NCI-H524 treated with DMSO at 0.1 percent for 48 hours (cell line): ENCODE measurements around the gene FAXC.

Experiments
- DNase-seq: peaks from one replicate; lab custom pipeline; 2025; lab: John Stamatoyannopoulos, UW

Gene FAXC

DNA sequence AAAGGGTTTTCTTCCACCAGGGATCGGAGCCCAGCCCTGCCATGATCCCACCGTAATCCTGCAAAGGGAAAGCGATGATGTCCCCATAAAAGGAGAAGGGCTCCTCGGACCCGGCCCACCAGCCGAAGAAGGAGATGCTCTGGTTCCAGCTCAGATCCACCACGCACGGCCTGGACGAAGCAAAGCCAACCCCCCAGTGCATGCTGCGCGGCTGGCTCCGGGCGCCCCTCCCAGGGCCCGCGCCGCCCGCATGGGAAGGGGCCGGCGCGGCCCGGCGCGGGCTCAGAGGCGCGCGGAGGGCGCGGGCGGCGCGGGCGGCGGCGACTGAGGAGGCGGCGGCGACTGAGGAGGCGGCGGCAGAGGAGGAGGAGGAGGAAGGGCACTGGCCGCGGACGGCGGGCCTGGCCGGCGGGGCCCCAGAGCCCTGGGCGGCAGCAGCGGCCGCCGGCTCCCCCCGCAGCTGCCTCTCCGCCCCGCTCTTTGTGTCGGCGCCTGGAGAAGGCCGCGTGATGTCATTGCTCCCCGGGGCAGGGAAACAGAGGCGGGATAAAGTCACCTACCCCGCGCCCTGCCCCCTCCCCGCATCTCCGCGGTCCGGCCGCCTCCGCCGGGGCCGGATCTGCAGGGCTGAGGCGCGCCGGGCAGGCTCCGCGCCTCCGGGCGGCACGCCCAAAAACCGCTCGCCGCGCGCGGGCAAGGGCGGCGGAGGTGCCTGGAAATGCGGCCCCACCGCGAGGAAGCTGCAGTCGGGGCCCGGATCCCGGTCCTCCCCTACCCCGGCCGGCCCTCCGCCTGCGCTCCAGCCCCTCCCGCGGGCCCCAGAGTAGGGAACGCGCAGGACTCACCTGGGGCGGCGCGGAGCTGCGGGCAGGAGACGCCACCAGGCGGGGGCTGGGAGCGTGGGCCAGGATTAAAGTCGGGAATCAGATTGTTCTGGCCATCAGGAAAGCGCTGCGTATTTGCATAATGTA lies at the start of gene FAXC:
Gene FAXC (minus strand): TSS at position 504 of the 971 bp plus-strand sequence. CDS start 302 bp downstream, at position 202.
- DNase-seq, result no peak

DNA sequence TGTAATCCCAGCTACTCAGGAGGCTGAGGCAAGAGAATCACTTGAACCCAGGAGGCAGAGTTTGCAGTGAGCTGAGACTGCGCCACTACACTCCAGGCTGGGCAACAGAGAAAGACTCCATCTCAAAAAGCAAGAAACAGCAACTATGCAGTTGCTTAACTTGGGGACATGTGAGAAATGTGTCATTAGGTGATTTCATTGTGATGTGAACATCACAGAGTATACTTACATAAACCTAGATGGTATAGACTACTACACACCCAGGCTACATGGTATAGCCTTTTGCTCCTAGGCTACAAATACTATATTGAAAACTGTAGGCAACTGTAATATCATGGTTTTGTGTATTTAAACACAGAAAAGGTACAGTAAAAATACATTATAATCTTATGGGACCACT lies 47.8 kb upstream of the FAXC start:
- no peak for DNase-seq

DNA sequence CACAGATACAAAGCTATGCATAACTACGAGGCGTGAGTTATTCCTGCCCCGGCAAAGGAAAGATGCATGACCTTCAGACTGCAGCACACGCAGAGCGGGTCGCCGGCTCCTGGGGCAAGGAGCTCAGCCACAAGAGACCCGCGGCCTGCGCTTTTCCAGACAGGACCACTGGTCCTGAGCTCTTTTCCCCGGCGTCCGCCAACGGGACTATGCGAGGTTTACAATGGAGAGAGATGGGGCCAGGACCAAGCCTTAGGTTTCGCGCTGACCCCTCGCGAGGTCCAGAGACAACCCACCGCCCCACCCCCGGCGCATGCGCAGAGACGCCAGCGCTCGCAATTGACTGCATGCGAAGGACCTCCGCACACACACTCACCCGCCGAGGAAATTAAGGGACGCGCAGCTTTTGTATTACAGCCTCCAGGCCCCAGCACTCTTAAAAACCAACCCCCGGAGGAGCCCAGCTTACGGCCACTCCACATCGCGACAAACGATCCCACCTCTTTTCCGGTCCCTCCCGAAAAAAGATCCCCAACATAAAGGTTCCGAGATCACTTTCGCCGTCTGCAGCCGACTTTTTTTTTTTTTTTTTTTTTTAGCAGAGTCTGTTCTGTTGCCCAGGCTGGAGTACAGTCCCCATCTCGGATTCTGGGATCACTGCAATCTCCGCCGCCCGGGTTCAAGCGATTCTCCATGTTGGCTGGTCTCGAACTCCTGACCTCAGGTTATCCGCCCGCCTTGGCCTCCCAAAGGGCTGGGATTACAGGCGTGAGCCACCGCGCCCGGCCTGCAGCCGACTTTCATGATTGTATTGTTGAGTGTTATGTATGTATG lies 44.4 kb upstream of the FAXC start, which contains the start of gene COQ3:
Gene COQ3 (minus strand): TSS at position 498 of the 834 bp plus-strand sequence. CDS start 16 bp downstream, at position 482.
- DNase-seq, result peak; percentile 62

DNA sequence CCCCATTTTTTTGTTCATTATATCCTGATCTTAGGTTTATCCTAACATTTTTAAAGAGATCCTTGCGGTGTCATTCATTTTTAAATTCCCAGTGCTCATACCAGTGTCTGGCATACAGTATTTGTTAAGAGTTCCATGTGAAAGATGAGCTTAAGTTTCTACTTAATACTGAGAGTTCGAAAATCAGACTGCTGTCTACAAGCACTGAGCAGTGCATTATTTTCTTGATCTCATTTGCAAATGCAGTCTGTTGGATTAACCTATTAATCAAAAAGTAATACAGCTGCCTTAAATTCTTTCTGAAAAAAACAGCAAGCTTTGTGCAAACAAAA lies 43.9 kb upstream of the FAXC start:
- DNase-seq, result no peak

DNA sequence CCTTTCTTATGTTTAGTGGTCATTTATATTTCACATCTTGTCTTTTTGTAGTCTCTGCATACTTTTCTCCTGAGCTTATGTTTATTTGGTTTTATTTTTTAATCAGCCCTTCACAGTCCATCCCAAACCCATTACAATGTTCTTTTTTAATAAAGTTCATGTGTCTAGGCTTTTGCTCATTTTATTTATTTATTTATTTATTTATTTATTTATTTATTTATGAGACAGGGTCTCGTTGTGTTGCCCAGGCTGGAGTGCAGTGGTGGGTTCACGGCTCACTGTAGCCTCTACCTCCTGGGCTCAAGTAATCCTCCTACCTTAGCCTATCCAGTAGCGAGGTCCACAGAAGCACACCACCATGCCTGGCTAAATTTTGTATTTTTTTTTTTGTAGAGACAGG lies 41.4 kb upstream of the FAXC start:
- DNase-seq, result no peak

DNA sequence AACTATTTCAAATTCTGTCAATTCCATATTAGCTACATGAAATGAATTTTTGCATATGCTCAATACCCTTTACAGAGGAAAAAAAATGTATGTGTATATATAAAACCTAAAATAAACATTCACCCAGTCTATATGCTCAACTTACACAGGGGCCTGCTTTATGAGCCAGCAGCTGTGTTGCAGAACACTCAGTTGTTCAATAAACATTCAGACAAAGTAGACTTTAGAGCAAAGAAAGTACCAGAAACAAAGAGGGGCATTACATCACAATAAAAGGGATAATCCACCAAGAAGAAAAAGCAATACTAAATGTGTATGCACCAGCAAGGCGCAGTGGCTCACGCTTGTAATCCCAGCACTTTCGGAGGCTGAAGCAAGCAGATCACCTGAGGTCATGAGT lies 35.0 kb upstream of the FAXC start:
- DNase-seq, result no peak

DNA sequence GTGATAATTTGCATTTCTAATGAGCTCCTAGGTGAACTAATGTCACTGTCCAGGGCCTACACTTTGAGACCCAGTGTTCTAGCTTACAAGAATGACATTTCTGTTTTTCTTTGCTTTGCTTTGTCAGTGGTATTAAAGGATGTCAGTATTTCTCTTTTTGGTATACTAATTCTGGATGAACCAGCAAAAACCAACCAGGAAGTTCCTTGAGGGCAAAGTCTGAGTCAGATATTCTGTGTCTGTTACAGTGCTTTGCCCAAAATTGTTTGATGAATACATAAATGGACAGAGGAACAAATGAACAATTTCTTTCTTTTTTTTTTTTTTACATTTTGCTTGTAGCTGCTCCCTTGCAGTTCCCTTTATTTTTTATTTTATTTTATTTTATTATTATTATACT lies 29.2 kb upstream of the FAXC start:
- DNase-seq, result no peak

DNA sequence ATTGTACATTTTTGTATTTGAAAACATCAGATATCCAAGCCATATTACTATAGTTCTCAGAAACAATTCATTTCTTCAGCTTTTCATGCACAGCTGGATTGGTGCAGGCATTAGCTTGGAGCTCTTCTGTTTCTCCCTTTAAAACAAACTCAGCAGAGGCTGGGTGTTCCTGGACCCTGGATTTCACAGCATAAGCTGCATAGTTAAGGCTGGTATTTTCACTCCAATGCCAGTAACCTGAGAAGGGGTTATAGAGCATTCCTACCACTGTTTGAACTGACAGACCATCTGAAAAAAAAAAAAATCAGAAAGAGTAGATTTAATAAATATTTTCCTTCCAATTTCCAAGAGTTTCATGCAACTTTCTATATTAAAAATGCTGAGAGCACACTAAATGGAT lies 20.1 kb upstream of the FAXC start:
- DNase-seq, result no peak

DNA sequence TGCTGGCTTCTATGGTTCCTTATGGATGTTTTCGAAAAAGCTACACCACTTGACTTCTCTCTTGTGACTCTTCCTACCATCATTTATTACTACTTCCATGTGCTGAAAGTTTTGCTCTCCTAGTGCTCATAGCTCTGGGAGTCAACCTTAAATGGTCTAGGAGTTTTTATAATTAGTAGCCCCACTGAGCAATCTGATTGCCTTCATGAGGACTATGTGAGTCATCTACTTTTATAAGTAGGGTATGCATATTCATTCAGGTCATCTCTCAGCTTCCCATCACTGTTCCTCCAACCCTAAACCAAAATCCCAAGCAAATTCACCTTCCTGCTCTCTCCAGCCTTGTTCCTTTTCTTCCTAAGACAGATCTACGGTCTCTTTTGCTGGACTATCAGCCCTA lies 17.4 kb upstream of the FAXC start:
- DNase-seq, result no peak

DNA sequence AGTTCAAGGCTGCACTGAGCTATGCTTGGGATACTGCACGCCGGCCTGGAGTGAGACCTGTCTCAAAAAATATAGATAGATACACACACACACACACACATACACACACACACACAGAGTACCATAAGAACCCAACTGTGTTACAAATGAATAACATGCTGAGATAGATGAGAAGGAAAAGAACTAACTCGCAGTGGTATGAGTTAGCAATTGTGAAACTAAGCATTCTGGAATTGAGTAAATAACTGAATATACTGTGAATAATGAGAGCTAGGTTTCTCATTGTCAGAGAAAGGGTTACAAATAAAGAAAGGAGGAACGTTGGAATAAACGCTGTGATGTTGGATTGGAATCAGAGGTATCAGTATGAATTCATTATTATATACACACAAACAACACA lies 14.6 kb upstream of the FAXC start:
- DNase-seq, result no peak

DNA sequence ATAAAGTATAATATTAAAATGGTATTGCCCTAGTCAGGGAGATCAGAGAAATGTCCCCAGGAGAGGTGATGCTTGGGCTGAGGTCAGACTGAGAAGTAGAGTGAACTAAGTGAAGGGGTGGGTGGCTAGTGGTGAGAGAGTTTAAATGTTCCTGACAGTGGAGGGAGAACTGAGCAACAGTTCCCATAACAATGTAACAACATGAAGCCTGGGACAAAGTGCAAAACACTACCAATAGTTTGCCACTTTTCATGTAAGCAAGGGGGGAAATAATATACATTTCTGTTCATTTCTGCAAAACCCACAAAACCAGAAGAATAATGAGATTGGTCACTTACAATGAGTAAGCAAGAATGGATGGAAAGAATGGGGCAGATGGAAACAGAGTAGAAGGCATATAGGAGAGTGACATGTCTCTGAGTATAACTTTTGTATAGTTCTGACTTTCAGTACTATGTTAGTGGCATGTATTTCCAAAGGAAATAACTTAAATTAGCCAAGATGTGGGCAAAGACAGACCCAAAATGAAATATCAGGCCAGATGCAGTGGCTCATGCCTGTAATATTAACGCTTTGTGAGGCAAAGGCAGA lies 13.3 kb upstream of the FAXC start:
- DNase-seq, result no peak

DNA sequence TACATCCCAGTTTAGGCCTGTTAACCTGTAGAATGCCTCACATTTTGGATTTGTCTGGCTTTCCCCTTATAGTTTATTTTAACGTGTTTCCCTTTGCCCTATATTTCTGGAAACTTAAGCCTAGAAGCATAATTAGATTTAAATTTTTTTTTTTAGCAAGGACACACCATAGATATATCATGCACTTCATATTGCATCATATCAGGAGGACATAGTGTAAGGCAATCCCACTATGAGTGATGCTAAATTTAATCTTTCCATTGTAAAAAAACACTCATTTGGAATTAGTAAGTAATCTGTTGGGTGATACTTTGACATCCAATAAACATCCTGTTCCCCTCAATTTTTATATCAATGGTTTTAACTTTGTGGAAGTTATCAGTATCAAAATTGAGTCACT lies 10.3 kb upstream of the FAXC start:
- DNase-seq, result no peak

DNA sequence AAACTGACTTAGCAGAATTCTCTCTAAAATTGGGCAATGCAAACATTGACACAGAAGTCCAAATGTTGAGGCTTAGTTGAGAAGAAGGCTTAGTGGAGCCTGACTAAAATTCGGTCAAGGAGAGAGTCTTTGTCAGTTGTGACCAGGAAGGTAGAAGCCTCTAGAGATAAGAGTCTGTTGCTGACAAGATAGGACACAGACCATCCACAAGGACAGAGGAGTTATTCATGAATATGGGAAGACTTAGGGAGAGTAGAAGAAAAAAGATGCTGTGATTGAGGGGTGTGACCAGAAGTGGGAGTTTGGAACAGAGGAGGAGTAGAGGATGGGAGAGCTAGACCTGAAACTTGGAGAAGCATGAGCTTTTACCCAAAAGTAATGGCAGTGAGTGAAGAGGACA lies 7.2 kb upstream of the FAXC start:
- no peak for DNase-seq

DNA sequence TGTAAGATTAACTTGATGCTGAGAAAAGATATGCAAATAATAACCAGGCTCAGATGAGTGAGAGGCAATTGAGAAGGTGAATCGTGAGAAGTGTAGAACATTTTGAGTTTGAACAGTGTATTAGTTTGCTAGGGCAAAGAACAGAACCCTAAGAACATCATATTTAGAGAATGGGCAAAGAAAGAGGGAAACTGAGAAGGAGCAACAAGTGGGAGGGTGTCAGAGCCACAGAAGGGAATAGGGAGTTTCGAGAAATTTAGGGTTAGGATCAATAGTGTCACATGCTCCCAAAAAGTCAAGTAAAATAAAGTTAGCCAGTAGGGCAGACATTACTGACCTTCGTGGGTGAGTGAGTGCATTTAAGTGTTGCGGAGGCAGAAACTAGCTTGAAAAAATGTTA lies 5.5 kb upstream of the FAXC start:
- DNase-seq, result no peak

DNA sequence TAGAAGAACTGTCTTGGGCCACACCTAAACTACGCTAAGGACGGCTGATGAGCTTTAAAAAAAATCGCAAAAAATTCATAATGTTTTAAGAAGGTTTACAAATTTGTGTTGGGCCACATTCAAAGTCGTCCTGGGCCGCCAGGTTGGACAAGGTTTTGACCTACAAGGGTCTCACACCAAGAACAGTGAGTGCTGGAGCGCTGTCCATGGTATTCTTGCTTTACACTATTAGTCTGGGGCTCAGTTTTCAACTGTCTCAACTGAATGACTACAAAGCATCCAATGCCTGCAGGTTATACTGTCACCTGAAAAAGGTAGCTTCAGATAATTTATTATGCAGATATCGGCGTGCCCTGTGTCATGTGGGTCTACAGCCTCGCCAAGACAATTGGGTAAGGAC lies 3.7 kb upstream of the FAXC start:
- no peak for DNase-seq

DNA sequence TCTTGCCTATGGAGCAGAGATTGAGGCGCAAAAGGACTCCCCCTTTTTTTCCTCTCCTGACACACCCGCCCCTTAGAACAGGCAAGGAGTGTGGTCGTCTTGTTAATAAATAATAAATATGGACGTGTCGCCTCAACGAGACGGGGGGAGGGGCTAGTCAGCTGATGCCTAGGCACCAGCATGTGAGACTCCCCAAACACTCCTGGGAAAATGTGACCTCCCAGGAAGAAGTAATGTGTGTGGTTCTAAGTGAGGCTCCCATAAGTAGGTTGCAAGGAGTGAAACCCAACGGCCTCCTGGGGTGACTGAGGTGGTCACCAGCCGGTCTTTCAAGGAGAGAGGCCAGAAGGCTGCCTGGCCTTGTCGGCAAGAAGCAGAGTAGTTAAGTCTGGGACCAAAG lies 1.1 kb upstream of the FAXC start:
- DNase-seq, result no peak

DNA sequence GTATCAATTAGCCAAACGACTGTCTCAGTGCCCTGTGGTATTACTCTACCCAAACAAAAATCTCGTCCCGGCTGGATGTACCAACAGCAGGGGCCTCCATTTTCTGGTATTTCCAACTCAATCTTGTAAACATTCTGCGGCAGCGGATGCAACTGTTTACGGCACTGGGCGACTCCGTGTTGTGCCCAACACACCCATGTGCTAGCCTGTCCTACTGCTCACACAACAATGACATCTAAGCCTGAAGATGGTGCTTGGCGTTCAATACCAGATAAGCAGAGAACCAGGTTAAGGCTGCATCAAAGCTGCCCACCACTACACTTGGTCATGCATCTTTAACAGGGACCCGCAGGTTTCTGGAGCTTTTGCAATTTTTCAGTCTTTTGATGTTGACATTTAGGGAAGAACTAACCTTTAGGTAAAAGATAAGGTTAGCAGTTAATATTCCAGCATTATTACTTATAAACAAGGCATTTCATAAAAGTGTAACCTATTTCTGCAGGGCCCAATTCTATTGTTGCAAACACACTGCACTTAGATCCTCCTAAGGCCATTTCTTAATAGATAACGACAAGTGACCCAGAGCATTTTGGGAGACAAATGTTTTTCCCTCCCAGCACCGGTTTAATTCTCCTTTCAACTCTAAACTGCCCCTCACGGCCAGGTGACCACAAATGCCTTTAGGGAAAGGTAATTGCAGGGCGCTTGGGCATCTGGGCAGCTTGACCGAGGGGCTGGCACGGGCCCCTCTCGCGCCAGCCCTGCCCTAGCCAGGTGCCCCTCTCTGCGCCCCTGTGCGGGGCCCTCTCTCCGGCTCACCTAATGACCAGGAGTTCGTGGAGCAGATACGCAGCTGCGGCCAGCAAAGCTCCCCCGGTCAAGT lies 945 bp downstream of the FAXC start:
- no peak for DNase-seq

DNA sequence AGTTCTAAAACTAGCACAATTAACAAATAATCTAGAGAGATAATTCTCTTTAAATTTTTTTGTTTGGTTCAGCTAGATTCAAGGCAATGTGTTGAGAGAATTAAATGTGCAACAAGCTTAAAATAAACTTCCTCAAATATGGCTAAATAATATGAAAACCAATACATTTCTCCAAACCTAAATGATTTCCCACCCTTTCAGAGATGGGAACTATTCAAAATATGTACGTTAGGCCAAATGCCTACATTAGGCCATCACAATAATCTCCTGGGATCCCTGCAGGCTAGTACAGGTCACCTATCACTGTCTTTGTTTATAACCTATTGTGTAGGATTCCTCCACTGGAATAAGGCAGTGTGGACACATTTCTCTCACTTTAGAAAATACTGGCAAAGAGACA lies 1.7 kb downstream of the FAXC start:
- DNase-seq, result no peak

DNA sequence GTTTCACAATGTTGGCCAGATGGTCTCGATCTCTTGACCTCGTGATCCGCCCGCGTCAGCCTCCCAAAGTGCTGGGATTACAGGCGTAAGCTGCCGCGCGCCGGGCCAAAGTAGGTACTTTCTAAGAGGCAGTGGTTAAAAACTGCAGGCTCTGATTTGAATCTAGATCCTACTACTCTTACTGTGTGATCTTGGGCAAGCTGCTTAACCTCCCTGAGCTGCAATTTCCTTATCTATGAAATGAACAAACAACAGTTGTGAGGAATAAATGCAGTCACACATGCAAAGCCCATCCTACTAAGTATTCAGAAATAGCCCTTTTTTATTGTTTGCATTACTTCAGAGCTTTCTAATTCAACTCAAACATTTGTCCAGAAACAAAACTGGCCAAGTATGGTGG lies 2.9 kb downstream of the FAXC start:
- DNase-seq, result no peak

DNA sequence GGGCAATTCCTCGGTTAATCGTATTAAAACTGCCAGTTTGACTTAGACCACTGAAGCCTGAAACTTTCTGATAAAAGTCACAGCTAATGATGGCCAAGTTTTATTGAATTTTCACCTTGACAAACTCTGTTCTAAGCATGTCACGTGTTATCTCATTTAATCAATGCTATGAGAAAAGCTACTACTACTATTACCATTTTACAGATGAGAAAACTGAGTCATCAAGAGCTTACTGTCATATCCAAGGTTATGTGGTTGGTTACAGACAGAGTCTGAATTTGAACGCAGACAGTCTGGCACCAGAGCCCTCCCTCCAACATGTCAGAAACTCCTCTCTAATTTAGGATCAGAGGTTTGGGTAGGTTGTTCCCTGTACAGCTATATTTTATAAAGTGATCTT lies 4.3 kb downstream of the FAXC start:
- DNase-seq, result no peak

DNA sequence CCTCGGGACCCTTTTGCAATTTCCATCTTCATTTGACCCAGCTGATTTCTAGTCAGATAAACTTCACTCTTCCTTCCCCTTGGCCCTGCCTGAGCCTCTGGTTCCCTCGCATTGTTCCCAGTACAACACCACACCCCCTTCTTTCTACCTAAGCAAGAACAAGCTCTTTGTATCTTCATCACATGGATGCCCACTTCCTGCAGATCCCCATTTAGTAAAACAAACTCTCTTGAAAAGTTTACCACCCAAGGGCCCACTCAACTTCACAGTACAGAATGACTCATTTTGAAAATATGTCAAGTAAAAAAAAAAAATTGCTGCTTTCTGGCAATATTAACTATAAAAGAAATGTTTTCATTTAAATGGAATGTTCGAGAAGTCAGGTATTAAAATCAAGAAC lies 5.2 kb downstream of the FAXC start:
- DNase-seq, result no peak
